MG63 (cell line): ENCODE measurements around the gene CXCL16. TPM values are rescaled to one million over a fixed set of nuclear protein-coding genes. Genes with fewer than 3 reads are reported as not detected.
"Not testable (repeated sequence)": the region's sequence is repeated elsewhere in the genome, so short reads cannot be mapped to it uniquely, and the experiment has no call there.

ENCODE experiments used
- DNase-seq: peaks from one replicate; pipeline ENCODE4 v3.0.0-alpha.2; 2020
- H3K27me3 ChIP-seq: fragments of 250-450 bp; sonication (Bioruptor Pico); 2 replicates; pipeline ENCODE4 v1.5.1; 2020; ENCODE audit warnings: mild to moderate bottlenecking, moderate library complexity
- H3K36me3 ChIP-seq: fragments of 250-450 bp; sonication (Bioruptor Pico); 2 replicates; pipeline ENCODE4 v1.5.1; 2020; ENCODE audit warnings: mild to moderate bottlenecking, moderate library complexity
- H3K4me3 ChIP-seq: fragments of 250-450 bp; sonication (Bioruptor Pico); 2 replicates; pipeline ENCODE4 v1.5.1; 2020; ENCODE audit warnings: mild to moderate bottlenecking, moderate library complexity
- H3K9me3 ChIP-seq: fragments of 250-450 bp; sonication (Bioruptor Pico); 2 replicates; pipeline ENCODE4 v1.5.1; 2020; ENCODE audit warnings: mild to moderate bottlenecking, moderate library complexity
- total RNA-seq: library from RNA; depleted of rRNA; stranded (reverse); fragments of >200 nt; shearing (Covaris generic); gene quantifications from 2 replicates; pipeline ENCODE4 v1.2.3, GENCODE V29; 2014; ENCODE audit warnings: low replicate concordance

The CXCL16 gene
- total RNA-seq, 1 experiment from 2014 or later = 1.8 TPM

- H3K4me3 ChIP-seq = no peak overlapping the region
- no peak for DNase-seq
- H3K9me3 ChIP-seq = no peaks in the 10 kb centered on the region
- no peaks in the 10 kb centered on the region for H3K27me3 ChIP-seq
- H3K36me3 ChIP-seq = no peaks in the 10 kb centered on the region
These were observed 24.5 kb downstream of the CXCL16 start for GRCh38 chr17:4715063-4715744.

GRCh38 chr17:4714340-4715062, 25.2 kb downstream of the CXCL16 start:
- not testable (repeated sequence) for H3K9me3 ChIP-seq, H3K27me3 ChIP-seq, H3K4me3 ChIP-seq, DNase-seq, H3K36me3 ChIP-seq

DNA sequence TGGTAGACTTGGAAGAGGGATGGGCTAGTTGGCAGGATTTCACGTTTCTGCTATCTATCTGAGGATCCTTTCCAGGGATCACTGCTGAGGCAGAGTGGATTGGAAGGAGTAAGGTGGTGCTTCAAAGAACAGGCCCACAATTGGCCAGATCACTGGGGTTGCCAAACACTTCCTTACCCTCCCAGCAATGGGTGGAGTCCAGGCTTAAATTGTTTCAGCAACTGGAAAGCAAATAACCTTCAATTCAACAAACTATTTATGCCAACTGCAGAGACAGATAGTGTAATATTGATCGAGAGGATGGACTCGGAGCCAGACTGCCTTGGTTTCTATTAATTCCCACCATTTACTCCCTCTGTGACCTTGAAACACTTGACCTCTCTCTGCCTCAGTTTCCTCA, 27.2 kb downstream of the CXCL16 start:
- no peak overlapping the region for H3K4me3 ChIP-seq
- no peak for DNase-seq
- H3K9me3 ChIP-seq = no peaks in the 10 kb centered on the region
- no peaks in the 10 kb centered on the region for H3K27me3 ChIP-seq
- no peaks in the 10 kb centered on the region for H3K36me3 ChIP-seq

GRCh38 chr17:4711661-4712181, 28.0 kb downstream of the CXCL16 start:
- Histone ChIP-seq H3K4me3 (no peak overlapping the region), H3K36me3 (no peaks in the 10 kb centered on the region), H3K27me3 (no peaks in the 10 kb centered on the region), H3K9me3 (no peaks in the 10 kb centered on the region)
- DNase-seq = no peak

GRCh38 chr17:4710693-4711634, 28.8 kb downstream of the CXCL16 start:
- DNase-seq = no peak
- H3K4me3 ChIP-seq = peak overlapping the region; percentile 64
- H3K36me3 ChIP-seq = no peaks in the 10 kb centered on the region
- H3K27me3 ChIP-seq = no peaks in the 10 kb centered on the region
- no peaks in the 10 kb centered on the region for H3K9me3 ChIP-seq

DNA sequence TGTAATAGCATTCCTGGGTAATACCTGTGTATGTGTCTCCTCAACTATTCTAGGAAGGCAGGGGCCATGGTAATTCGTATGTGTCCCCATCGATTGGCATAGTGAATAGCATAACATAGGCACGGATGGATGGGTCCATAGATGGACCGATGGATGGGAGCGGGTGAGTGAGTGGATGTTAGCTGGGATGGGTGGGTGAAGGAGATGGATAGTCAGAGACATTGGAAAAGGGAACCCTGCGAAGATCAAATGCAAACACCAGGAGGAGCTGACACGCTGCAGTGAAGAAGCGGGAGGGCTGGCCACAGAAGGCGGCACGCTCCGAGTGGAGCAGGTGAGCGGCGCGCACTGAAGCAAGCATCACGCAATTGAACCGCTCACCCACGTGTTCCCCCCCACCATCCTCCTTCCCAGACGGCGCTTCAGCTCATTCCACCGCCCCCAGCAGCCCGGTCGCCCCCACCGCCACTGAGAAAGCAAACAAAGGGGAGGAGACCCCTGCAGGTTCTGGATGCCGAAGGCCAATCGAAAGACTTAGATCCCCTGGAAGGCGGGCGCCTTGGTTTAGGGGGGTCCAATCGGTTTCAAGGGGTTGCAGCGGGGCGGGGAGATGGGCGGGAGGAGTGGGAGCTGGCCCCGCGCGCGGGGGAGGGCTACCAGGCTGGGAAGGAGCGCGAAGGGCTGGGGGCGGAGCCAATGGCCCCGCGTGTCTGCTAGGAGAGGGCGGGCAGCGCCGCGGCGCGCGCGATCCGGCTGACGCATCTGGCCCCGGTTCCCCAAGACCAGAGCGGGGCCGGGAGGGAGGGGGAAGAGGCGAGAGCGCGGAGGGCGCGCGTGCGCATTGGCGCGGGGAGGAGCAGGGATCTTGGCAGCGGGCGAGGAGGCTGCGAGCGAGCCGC, 29.7 kb downstream of the CXCL16 start, which contains the start of gene ARRB2:
Gene ARRB2 (plus strand): TSS at position 839 of the 899 bp plus-strand sequence. CDS start 90 bp downstream, outside the sequence.
- Histone ChIP-seq H3K36me3 (no peaks in the 10 kb centered on the region), H3K9me3 (no peaks in the 10 kb centered on the region), H3K4me3 (peak within 1 kb of the TSS; percentile 64), H3K27me3 (no peaks in the 10 kb centered on the region)
- peak; percentile 95 for DNase-seq

DNA sequence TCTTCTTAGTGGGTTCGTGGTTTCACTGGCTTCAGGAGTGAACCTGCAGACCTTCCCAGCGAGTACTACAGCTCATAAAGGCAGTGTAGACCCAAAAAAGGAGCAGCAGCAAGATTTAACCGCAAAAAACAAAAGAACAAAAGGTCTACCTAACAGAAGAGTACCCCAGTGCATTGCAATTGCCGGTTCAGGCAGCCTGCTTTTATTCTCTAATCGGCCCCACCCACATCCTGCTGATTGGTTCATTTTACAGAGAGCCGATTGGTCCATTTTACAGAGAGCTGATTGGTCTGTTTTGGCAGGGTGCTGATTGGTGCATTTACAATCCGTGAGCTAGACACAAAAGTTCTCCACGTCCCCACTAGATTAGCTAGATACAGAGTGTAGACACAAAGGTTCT, 31.3 kb downstream of the CXCL16 start:
- Histone ChIP-seq H3K27me3 (no peaks in the 10 kb centered on the region), H3K9me3 (no peaks in the 10 kb centered on the region), H3K4me3 (no peak overlapping the region), H3K36me3 (no peaks in the 10 kb centered on the region)
- no peak for DNase-seq

- no peak overlapping the region for H3K4me3 ChIP-seq
These were observed 33.6 kb downstream of the CXCL16 start for GRCh38 chr17:4706121-4706520.

DNA sequence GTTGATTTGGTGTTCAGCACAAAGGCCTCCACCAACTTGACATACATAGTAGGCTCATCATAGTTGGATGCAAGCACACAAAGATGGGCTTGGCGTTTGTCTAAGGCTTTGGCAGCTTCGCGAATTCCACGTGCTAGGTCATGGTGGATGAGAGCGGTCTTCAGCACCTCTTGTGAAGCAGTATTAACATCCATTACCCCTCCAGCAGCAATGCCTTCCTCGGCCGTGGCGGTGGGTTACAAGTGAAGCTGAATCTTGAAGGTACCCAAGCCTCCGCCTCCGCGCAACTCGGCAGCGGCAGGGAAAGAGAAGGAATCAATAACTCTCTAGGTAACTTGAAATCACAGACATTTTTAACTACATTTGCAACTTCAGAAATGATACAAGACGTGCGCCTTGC, 34.7 kb downstream of the CXCL16 start:
- no peak for DNase-seq
- Histone ChIP-seq H3K36me3 (no peaks in the 10 kb centered on the region), H3K9me3 (no peaks in the 10 kb centered on the region), H3K4me3 (no peak overlapping the region), H3K27me3 (no peaks in the 10 kb centered on the region)

More at GRCh38 chr17:4706121-4706520, 33.6 kb downstream of the CXCL16 start:
- Histone ChIP-seq H3K36me3 (no peaks in the 10 kb centered on the region), H3K27me3 (no peaks in the 10 kb centered on the region), H3K9me3 (no peaks in the 10 kb centered on the region)
- no peak for DNase-seq

- H3K27me3 ChIP-seq, H3K36me3 ChIP-seq, H3K9me3 ChIP-seq, DNase-seq: not testable (repeated sequence)
- H3K4me3 ChIP-seq = peak overlapping the region; percentile 91
These were observed 35.2 kb downstream of the CXCL16 start for GRCh38 chr17:4704574-4704907.

DNA sequence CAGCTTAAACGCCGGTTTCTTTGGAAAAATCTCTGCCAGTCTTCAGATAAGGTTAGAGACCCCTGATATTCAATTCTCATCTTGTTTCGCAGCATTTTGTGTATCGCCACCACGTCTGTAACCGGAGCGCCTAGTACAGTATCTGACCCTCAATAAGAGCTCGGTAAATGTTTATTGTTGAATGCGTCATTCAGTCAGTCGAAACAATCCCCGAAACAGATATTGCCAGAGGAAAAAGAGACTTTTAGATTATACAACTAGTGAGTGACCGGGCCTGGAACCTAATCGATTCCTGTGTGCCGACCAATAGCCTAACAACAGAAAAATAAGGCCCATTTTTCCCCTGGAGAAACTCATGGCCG, 36.4 kb downstream of the CXCL16 start:
- Histone ChIP-seq H3K4me3 (peak overlapping the region; percentile 91), H3K9me3 (no peaks in the 10 kb centered on the region), H3K27me3 (no peaks in the 10 kb centered on the region), H3K36me3 (no peaks in the 10 kb centered on the region)
- DNase-seq = no peak

DNA sequence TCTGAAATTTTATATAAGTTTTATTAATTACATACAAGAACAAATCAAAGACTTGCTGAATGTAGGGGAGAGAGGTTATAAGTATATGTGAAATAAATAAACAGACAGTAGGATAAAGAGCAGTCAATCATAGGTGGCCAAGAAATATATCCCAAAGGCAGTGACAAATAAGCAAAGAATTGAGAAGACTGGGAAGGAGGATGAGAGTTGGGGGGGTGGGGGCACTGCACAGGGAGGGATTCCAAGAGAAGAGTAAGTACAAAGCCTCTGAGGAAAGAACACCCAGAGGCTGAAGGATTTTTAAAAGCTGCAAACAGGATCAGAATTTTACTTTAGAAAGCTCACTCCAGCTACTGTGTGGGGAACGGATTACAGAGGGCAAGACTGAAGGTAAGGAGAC, 38.6 kb downstream of the CXCL16 start:
- H3K4me3 ChIP-seq = no peak overlapping the region
- DNase-seq = peak; percentile 31
- H3K36me3 ChIP-seq = peaks cover 6% of the 10 kb centered on the region
- no peaks in the 10 kb centered on the region for H3K9me3 ChIP-seq
- H3K27me3 ChIP-seq = no peaks in the 10 kb centered on the region

DNA sequence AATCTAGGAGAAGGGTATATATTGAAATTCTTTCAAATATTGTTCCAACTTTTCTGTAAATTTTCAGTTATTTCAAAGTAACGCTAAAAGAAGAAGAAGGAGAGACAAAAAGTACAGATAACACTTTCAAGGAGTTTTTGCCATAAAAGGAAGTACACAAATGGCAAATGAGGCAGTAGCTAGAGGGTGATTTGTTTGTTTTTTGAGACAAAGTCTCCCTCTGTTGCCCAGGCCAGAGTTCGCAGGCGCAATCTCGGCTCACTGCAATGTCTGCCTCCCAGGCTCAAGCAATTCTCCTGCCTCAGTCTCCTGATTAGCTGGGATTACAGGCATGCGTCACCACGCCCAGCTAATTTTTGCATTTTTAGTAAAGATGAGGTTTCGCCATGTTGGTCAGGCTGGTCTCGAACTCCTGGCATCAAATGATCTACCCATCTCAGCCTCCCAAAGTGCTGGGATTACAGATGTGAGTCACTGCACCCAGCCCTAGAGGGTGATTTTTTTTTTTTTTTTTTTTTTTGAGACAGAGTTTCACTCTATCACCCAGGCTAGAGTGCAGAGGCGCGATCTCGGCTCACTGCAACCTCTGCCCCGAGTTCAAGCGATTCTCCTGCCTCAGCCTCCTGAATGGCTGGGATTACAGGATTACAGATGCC, 40.2 kb downstream of the CXCL16 start:
- not testable (repeated sequence) for H3K27me3 ChIP-seq, DNase-seq, H3K4me3 ChIP-seq, H3K9me3 ChIP-seq, H3K36me3 ChIP-seq

- no peak for DNase-seq
- H3K9me3 ChIP-seq = no peaks in the 10 kb centered on the region
- no peaks in the 10 kb centered on the region for H3K27me3 ChIP-seq
- H3K36me3 ChIP-seq = peaks cover 6% of the 10 kb centered on the region
- no peak overlapping the region for H3K4me3 ChIP-seq
These were observed 43.3 kb downstream of the CXCL16 start for GRCh38 chr17:4696437-4696805.

DNA sequence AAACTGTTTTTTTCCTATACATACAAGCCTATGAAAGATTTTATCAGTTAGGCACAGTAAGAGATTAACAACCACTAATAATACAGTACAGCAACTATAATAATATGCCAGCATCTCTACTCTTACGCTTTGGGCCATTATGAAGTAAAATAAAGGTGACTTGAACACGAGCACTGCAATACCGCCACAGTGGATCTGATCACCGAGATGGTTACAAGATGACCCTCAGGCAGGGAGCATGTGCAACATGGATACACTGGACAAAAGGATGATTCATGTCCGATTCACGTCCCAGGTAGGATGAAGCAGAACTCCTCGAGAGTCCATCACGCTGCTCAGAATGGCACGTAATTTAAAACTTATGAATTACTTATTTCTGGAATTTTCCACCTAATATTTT, 46.3 kb downstream of the CXCL16 start:
- no peaks in the 10 kb centered on the region for H3K9me3 ChIP-seq
- DNase-seq = no peak
- H3K36me3 ChIP-seq = peaks cover 21% of the 10 kb centered on the region
- no peak overlapping the region for H3K4me3 ChIP-seq
- H3K27me3 ChIP-seq = no peaks in the 10 kb centered on the region

DNA sequence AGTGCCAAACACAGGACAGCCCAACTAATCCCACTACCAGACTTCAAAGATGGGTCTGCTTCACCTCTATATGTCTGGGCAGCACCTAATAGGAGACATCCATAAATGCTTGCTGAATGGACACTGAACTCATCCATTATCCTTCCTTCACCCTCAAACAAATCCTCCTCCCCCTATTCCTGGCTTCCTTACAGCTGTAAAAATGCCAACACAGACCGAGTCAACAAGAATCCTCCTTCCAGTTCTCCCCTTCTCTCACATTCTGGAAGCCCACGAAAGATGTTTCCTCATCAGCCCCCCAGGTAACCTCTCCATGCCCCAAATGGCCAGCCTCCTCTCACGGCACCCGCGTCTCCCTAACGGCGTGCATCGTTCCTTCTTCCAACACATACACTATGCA, 48.0 kb downstream of the CXCL16 start:
- DNase-seq = no peak
- H3K27me3 ChIP-seq = no peaks in the 10 kb centered on the region
- peaks cover 24% of the 10 kb centered on the region for H3K36me3 ChIP-seq
- H3K9me3 ChIP-seq = no peaks in the 10 kb centered on the region
- H3K4me3 ChIP-seq = no peak overlapping the region
